WTC11 (cell line): ENCODE results near the gene MACROD2.

Experiments
- ATF3 ChIP-seq: sonication (generic); formaldehyde crosslinking; conservative IDR thresholded peaks from 2 replicates; pipeline ENCODE4 v1.8.1; 2022; ENCODE audit warnings: mild to moderate bottlenecking, missing genetic modification reagents
- CREM ChIP-seq: sonication (generic); formaldehyde crosslinking; IDR thresholded peaks from 2 replicates; pipeline ENCODE4 v1.8.1; 2022; ENCODE audit warnings: mild to moderate bottlenecking, missing genetic modification reagents, moderate library complexity
- ELF4 ChIP-seq: sonication (generic); formaldehyde crosslinking; IDR thresholded peaks from 2 replicates; pipeline ENCODE4 v1.8.1; 2022; ENCODE audit warnings: low read depth, mild to moderate bottlenecking, moderate library complexity, missing genetic modification reagents
- IRF2 ChIP-seq: sonication (generic); formaldehyde crosslinking; IDR thresholded peaks from 2 replicates; pipeline ENCODE4 v1.8.0; 2022; ENCODE audit warnings: low read depth, missing genetic modification reagents, borderline replicate concordance
- MAX ChIP-seq: sonication (generic); formaldehyde crosslinking; IDR thresholded peaks from 2 replicates; pipeline ENCODE4 v1.8.0; 2022; ENCODE audit warnings: mild to moderate bottlenecking, missing genetic modification reagents
- NFYB ChIP-seq: sonication (generic); formaldehyde crosslinking; conservative IDR thresholded peaks from 2 replicates; pipeline ENCODE4 v1.8.0; 2022; ENCODE audit warnings: low read depth, missing genetic modification reagents
- NR3C1 ChIP-seq: sonication (generic); formaldehyde crosslinking; conservative IDR thresholded peaks from 2 replicates; pipeline ENCODE4 v1.8.1; 2023; ENCODE audit warnings: low read depth, mild to moderate bottlenecking, missing genetic modification reagents
- SP1 ChIP-seq: sonication (generic); formaldehyde crosslinking; conservative IDR thresholded peaks from 2 replicates; pipeline ENCODE4 v1.8.1; 2022; ENCODE audit warnings: missing genetic modification reagents
- TF ChIP-seq, protein P1 (sequence below): fragments of 200-600 bp; IDR thresholded peaks from 2 replicates; pipeline ENCODE4 v1.8.0; 2022; ENCODE audit warnings: antibody characterized with exemption
- TF ChIP-seq, protein P2 (sequence below): sonication (generic); formaldehyde crosslinking; IDR thresholded peaks from 2 replicates; pipeline ENCODE4 v1.8.1; 2022; ENCODE audit warnings: low read depth, missing genetic modification reagents, borderline replicate concordance

DNA sequence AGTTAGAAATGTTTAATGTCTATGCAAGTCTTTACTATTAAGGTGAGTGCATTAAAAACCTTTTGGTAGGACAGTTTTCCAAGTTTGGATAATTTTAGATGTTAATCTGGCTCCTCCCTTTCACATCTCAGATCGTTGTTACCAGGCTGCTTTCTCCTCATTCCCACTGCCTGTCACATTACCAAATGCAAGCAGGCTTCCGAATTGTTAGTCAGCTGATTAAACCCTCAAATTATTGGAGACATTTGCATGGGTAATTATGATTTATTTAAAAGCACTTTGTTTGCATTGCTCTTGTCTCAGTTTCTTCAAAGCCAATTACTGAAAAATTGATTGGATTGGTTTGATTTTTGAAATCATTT is 1761.4 kb downstream of the MACROD2 start:
- TF ChIP-seq, protein P1, sequence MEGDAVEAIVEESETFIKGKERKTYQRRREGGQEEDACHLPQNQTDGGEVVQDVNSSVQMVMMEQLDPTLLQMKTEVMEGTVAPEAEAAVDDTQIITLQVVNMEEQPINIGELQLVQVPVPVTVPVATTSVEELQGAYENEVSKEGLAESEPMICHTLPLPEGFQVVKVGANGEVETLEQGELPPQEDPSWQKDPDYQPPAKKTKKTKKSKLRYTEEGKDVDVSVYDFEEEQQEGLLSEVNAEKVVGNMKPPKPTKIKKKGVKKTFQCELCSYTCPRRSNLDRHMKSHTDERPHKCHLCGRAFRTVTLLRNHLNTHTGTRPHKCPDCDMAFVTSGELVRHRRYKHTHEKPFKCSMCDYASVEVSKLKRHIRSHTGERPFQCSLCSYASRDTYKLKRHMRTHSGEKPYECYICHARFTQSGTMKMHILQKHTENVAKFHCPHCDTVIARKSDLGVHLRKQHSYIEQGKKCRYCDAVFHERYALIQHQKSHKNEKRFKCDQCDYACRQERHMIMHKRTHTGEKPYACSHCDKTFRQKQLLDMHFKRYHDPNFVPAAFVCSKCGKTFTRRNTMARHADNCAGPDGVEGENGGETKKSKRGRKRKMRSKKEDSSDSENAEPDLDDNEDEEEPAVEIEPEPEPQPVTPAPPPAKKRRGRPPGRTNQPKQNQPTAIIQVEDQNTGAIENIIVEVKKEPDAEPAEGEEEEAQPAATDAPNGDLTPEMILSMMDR: no peak
- TF ChIP-seq IRF2 (no peak), NR3C1 (no peak), SP1 (CRISPR knock-in tag) (no peak), CREM (CRISPR knock-in tag) (no peak), ATF3 (CRISPR knock-in tag) (no peak), ELF4 (CRISPR knock-in tag) (no peak), NFYB (no peak), MAX (CRISPR knock-in tag) (no peak)
- TF ChIP-seq, protein P2, sequence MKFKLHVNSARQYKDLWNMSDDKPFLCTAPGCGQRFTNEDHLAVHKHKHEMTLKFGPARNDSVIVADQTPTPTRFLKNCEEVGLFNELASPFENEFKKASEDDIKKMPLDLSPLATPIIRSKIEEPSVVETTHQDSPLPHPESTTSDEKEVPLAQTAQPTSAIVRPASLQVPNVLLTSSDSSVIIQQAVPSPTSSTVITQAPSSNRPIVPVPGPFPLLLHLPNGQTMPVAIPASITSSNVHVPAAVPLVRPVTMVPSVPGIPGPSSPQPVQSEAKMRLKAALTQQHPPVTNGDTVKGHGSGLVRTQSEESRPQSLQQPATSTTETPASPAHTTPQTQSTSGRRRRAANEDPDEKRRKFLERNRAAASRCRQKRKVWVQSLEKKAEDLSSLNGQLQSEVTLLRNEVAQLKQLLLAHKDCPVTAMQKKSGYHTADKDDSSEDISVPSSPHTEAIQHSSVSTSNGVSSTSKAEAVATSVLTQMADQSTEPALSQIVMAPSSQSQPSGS (CRISPR knock-in tag): no peak
